Mesendoderm (in vitro differentiated cells): ENCODE data around the gene TTC33.

Experiments used
- DNase-seq: peaks from one replicate; pipeline ENCODE4 v3.0.0; 2013
- H2AK5ac ChIP-seq: 2 replicates; pipeline ENCODE4 v1.6.1; 2013; ENCODE audit warnings: low read length, inconsistent platforms
- H2BK120ac ChIP-seq: 2 replicates; pipeline ENCODE4 v1.6.1; 2013; ENCODE audit warnings: low read depth, mild to moderate bottlenecking, low read length, moderate library complexity, mixed read lengths
- H2BK15ac ChIP-seq: replicated peaks from 2 replicates; pipeline ENCODE4 v1.6.1; 2013; ENCODE audit warnings: low read depth, mild to moderate bottlenecking, moderate library complexity
- H2BK5ac ChIP-seq: 2 replicates; pipeline ENCODE4 v1.6.1; 2013; ENCODE audit warnings: low read length, inconsistent platforms
- H3K18ac ChIP-seq: 2 replicates; pipeline ENCODE4 v1.6.1; 2013; ENCODE audit warnings: mild to moderate bottlenecking, low read length, mixed read lengths
- H3K23ac ChIP-seq: one replicate; pipeline ENCODE4 v1.6.1; 2013; ENCODE audit warnings: low read length
- H3K27ac ChIP-seq: 2 replicates; pipeline ENCODE4 v1.5.1; 2013; ENCODE audit warnings: low read depth, mild to moderate bottlenecking, inconsistent platforms, low read length, moderate library complexity
- H3K27me3 ChIP-seq: 2 replicates; pipeline ENCODE4 v1.6.1; 2013; ENCODE audit warnings: low read length, control low read depth, mild to moderate bottlenecking, inconsistent platforms; ENCODE audit not compliant: insufficient read depth, poor library complexity
- H3K36me3 ChIP-seq: 2 replicates; pipeline ENCODE4 v1.6.1; 2013; ENCODE audit warnings: low read length, inconsistent platforms; ENCODE audit not compliant: control insufficient read depth, insufficient read depth
- H3K4ac ChIP-seq: one replicate; pipeline ENCODE4 v1.6.1; 2013; ENCODE audit warnings: low read depth, mild to moderate bottlenecking, low read length, moderate library complexity
- H3K4me1 ChIP-seq: 2 replicates; pipeline ENCODE4 v1.6.1; 2013; ENCODE audit warnings: low read depth, low read length, inconsistent platforms; ENCODE audit not compliant: control insufficient read depth
- H3K4me2 ChIP-seq: 2 replicates; pipeline ENCODE4 v1.6.1; 2013; ENCODE audit warnings: low read length
- H3K4me3 ChIP-seq: 2 replicates; pipeline ENCODE4 v1.5.1; 2013; ENCODE audit warnings: mild to moderate bottlenecking, low read length
- H3K56ac ChIP-seq: one replicate; pipeline ENCODE4 v1.6.1; 2013; ENCODE audit warnings: low read length
- H3K79me1 ChIP-seq: 2 replicates; pipeline ENCODE4 v1.6.1; 2013; ENCODE audit warnings: low read length, inconsistent platforms
- H3K79me2 ChIP-seq: 2 replicates; pipeline ENCODE4 v1.6.1; 2013; ENCODE audit warnings: mild to moderate bottlenecking, low read length; ENCODE audit not compliant: control insufficient read depth, insufficient read depth
- H3K9ac ChIP-seq: 2 replicates; pipeline ENCODE4 v1.6.1; 2013; ENCODE audit warnings: low read length, inconsistent platforms
- H4K5ac ChIP-seq: one replicate; pipeline ENCODE4 v1.6.1; 2013; ENCODE audit warnings: low read length
- H4K8ac ChIP-seq: one replicate; pipeline ENCODE4 v1.6.1; 2013; ENCODE audit warnings: low read depth, mild to moderate bottlenecking, control low read depth, low read length, moderate library complexity
- WGBS: extraction: QIAGEN DNeasy Blood & Tissue Kit; methylation state at CpG from one replicate; pipeline ENCODE4 v1.1.7; 2013; ENCODE audit warnings: low lambda C conversion rate, missing lambda C conversion rate; ENCODE audit not compliant: insufficient coverage; ENCODE audit errors: extremely low coverage; 5-methylcytosine and 5-hydroxymethylcytosine counted together

The TTC33 gene

DNA sequence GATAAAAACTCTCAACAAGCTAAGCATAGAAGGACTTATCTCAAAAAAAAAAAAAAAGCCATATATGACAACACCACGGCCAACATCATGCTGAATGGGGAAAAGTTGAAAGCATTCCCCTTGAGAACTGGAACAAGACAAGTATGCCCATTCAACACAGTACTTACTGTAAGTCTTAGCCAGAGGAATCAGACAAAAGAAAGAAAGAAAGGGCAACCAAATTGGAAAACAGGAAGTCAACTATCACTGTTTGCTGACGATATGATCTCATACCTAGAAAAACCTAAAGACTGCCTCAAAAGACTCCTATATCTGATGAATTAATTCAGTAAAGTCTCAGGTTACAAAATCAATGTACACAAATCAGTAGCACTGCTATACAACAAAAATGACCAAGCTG is 100.6 kb downstream of the TTC33 start:
- Histone ChIP-seq H4K8ac (no peak overlapping the region), H3K9ac (no peak overlapping the region), H3K4me3 (no peak overlapping the region), H4K5ac (no peak overlapping the region), H3K4ac (no peak overlapping the region), H3K4me1 (no peaks in the 10 kb centered on the region), H3K79me2 (no peaks in the 10 kb centered on the region), H2BK15ac (no peak overlapping the region), H2BK5ac (no peak overlapping the region), H3K56ac (no peak overlapping the region), H3K23ac (no peak overlapping the region), H2AK5ac (no peak overlapping the region), H3K4me2 (no peak overlapping the region), H3K36me3 (no peaks in the 10 kb centered on the region), H3K79me1 (no peaks in the 10 kb centered on the region), H3K27ac (no peak overlapping the region), H3K18ac (no peak overlapping the region), H3K27me3 (no peaks in the 10 kb centered on the region), H2BK120ac (no peak overlapping the region)
- WGBS, result no CpG with 5 or more reads among the region's 2 CpGs
- no peak for DNase-seq

DNA sequence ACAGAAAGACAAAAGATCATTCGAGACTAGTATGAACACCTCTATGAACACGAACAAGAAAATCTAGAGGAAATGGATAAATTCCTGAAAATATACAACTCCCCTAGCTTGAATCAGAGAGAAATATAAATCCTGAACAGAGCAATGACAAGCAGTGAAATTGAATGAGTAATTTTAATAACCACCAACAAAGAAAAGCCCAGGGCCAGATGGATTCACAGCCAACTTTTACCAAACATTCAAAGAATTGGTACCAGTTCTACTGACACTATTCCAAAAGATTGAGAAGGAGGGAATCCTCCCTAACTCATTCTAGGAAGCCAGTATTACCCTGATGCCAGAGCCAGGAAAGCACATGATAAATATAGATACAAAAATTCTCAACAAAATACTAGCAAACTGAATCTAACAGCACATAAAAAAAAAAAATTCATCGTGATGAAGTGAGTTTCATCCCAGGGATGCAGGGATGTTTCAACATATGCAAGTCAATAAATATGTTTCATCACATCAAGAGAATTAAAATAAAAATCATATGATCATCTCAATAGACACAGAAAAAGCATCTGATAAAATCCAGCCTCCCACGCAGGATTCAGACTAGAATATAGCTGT is 101.3 kb downstream of the TTC33 start:
- Histone ChIP-seq H3K36me3 (no peaks in the 10 kb centered on the region), H3K79me2 (no peaks in the 10 kb centered on the region), H4K5ac (no peak overlapping the region), H3K4me2 (no peak overlapping the region), H3K56ac (no peak overlapping the region), H2AK5ac (no peak overlapping the region), H3K27ac (no peak overlapping the region), H3K9ac (no peak overlapping the region), H2BK15ac (no peak overlapping the region), H3K18ac (no peak overlapping the region), H3K23ac (no peak overlapping the region), H3K4me3 (no peak overlapping the region), H3K79me1 (no peaks in the 10 kb centered on the region), H3K4me1 (no peaks in the 10 kb centered on the region), H4K8ac (no peak overlapping the region), H3K4ac (no peak overlapping the region), H2BK5ac (no peak overlapping the region), H3K27me3 (no peaks in the 10 kb centered on the region), H2BK120ac (no peak overlapping the region)
- no peak for DNase-seq
- WGBS, result no CpG with 5 or more reads among the region's 4 CpGs

DNA sequence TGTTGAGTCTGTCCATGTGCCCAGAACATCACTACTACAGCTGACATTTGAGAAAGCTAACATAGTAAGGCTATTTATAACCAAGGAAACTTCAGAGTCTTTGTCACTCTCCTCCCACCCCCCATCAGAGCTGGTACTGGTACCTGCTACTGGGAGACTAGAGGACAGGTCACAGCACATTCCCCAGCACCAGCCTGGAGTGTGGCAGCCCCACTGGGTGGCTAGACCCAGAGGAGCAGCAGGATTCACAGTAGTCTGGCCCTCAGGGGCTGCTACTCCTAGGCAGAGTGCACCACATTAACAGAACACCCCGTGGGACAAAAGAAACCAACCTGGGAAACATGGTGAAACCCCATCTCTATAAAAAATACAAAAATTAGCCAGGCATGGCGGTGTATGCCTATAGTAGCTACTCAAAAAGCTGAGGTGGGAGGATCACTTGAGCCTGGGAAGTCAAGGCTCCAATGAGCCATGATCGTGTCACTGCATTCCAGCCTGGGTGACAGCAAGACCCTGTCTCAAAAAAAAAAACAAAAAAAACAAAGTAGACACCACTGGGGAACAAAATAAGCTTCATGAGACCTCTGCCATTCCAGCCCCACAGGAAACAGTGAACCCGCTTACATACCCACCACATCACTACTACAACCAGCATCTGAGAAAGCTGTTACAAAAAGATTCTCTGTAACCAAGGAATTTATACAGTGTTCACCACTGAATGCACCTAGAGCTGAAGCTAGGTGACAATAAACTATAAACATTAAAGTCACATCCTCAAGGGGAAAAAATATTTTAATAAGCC is 102.3 kb downstream of the TTC33 start:
- Histone ChIP-seq H3K9ac (no peak overlapping the region), H3K27ac (no peak overlapping the region), H3K23ac (no peak overlapping the region), H2AK5ac (no peak overlapping the region), H4K8ac (no peak overlapping the region), H3K4ac (no peak overlapping the region), H4K5ac (no peak overlapping the region), H3K36me3 (no peaks in the 10 kb centered on the region), H3K4me1 (no peaks in the 10 kb centered on the region), H2BK15ac (no peak overlapping the region), H3K18ac (no peak overlapping the region), H3K56ac (no peak overlapping the region), H3K27me3 (no peaks in the 10 kb centered on the region), H3K4me3 (no peak overlapping the region), H2BK120ac (no peak overlapping the region), H3K4me2 (no peak overlapping the region), H2BK5ac (no peak overlapping the region), H3K79me1 (no peaks in the 10 kb centered on the region), H3K79me2 (no peaks in the 10 kb centered on the region)
- DNase-seq, result no peak
- no CpG with 5 or more reads among the region's 4 CpGs for WGBS

DNA sequence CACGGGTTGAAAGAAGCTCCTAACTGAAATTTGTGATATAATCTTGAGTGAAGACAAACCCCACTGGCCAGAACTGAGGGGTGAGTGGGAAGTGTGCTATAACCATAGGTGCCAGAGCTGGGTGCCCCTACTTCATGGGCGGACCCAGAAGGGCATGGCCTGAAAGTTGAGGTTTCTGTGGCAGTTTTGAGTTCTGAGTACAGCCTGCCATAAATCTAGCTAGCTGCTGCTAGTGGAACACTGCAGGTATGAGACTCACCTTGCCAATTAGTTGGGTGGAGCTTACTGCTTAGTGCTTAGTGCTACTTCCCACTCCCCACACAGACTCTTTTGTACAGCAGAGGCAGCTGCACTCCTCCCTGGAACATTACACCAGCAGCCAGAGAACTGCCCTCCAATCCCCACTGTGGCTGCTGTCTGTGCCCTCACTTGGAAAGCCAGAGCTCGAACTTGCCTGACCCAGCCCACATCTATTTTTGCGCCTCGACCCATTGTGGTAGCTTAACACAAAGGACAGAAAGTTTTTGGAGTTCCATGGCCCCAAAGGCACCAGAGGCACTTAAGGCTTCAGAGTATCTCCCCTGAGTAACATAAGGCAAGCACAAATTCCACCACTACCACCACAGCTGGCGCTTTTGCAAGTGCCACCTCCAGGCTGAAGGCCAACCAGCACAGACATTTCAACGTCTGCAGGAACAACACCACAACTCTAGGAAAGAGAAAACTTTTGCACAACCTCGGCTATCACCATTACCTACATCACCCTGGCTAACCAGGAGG is 103.1 kb downstream of the TTC33 start:
- no peaks in the 10 kb centered on the region for H3K4me1 ChIP-seq
- no peak overlapping the region for H3K56ac ChIP-seq
- H2BK15ac ChIP-seq, result no peak overlapping the region
- H2BK5ac ChIP-seq, result no peak overlapping the region
- H3K23ac ChIP-seq, result no peak overlapping the region
- H2AK5ac ChIP-seq, result no peak overlapping the region
- no peak overlapping the region for H4K5ac ChIP-seq
- WGBS, result no CpG with 5 or more reads among the region's 8 CpGs
- H3K27me3 ChIP-seq, result no peaks in the 10 kb centered on the region
- H3K18ac ChIP-seq, result no peak overlapping the region
- no peaks in the 10 kb centered on the region for H3K79me1 ChIP-seq
- H4K8ac ChIP-seq, result no peak overlapping the region
- no peaks in the 10 kb centered on the region for H3K36me3 ChIP-seq
- no peak overlapping the region for H3K27ac ChIP-seq
- DNase-seq, result no peak
- no peak overlapping the region for H3K4me3 ChIP-seq
- no peak overlapping the region for H3K4me2 ChIP-seq
- H3K79me2 ChIP-seq, result no peaks in the 10 kb centered on the region
- no peak overlapping the region for H3K4ac ChIP-seq
- H3K9ac ChIP-seq, result no peak overlapping the region
- no peak overlapping the region for H2BK120ac ChIP-seq

DNA sequence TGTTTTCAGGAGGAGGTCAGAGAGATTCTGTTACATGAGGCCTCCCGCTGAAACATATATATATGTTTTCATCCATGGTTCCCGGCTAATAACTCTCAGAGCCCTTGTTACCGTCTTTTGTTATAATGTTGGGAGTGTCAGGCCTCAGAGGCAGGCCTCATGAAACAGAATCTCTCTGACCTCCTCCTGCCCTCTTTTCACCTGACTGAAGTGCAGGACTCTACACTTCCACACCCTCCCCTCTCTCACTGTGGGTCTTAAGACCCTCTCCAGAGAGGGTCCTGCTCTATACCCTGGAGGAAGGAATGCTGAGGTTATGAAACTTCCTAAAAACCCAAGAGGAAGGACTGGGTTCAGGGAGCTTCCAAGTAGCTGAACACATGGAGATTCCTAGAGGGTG is 104.6 kb downstream of the TTC33 start:
- Histone ChIP-seq H3K9ac (no peak overlapping the region), H3K27ac (no peak overlapping the region), H4K8ac (no peak overlapping the region), H2BK5ac (no peak overlapping the region), H3K4me1 (no peaks in the 10 kb centered on the region), H3K18ac (no peak overlapping the region), H3K79me1 (no peaks in the 10 kb centered on the region), H3K27me3 (no peaks in the 10 kb centered on the region), H2AK5ac (no peak overlapping the region), H2BK15ac (no peak overlapping the region), H3K23ac (no peak overlapping the region), H3K4me2 (no peak overlapping the region), H3K79me2 (no peaks in the 10 kb centered on the region), H3K4ac (no peak overlapping the region), H3K4me3 (no peak overlapping the region), H2BK120ac (no peak overlapping the region), H3K36me3 (no peaks in the 10 kb centered on the region), H3K56ac (no peak overlapping the region), H4K5ac (no peak overlapping the region)
- no peak for DNase-seq
- no CpG with 5 or more reads among the region's 3 CpGs for WGBS
